K562 (cell line): ENCODE results near the gene GLRA3.

Source experiments
- ETV1 ChIP-seq: fragments of 450-650 bp; conservative IDR thresholded peaks from 2 replicates; pipeline ENCODE4 v1.6.1; 2016; ENCODE audit warnings: missing genetic modification characterization, control low read depth, low read depth, missing compliant biosample characterization
- FOXA1 ChIP-seq: fragments of 450-650 bp; IDR thresholded peaks from 2 replicates; pipeline ENCODE4 v1.6.1; 2016; ENCODE audit warnings: mild to moderate bottlenecking, borderline replicate concordance
- HDAC3 ChIP-seq: fragments of 450-650 bp; IDR thresholded peaks from 2 replicates; pipeline ENCODE4 v1.6.1; 2018; ENCODE audit warnings: borderline replicate concordance, mild to moderate bottlenecking, moderate library complexity; ENCODE audit not compliant: partially characterized antibody
- HMGXB4 ChIP-seq: sonication (generic); formaldehyde crosslinking; IDR thresholded peaks from 2 replicates; pipeline ENCODE4 v1.8.1; 2023; ENCODE audit warnings: mild to moderate bottlenecking, missing genetic modification reagents
- KLF13 ChIP-seq: fragments of 450-650 bp; IDR thresholded peaks from 2 replicates; pipeline ENCODE4 v1.6.1; 2016; ENCODE audit warnings: missing genetic modification characterization, low read depth, mild to moderate bottlenecking, missing compliant biosample characterization, moderate library complexity, borderline replicate concordance
- NCOA2 ChIP-seq, 2 experiments: fragments of 450-650 bp; IDR thresholded peaks; 2 replicates each; pipeline ENCODE4 v1.6.1; 2018; ENCODE audit warnings: mild to moderate bottlenecking in 2 of 2, moderate library complexity in 1 of 2; ENCODE audit not compliant: partially characterized antibody in 2 of 2
- ZNF449 ChIP-seq: fragments of 250-450 bp; sonication (Bioruptor Pico); IDR thresholded peaks from 2 replicates; pipeline ENCODE4 v1.8.0; 2022; ENCODE audit warnings: moderate library complexity, mild to moderate bottlenecking, inconsistent platforms
- ZNF644 ChIP-seq: fragments of 200-800 bp; sonication (Bioruptor generic); IDR thresholded peaks from 2 replicates; pipeline ENCODE4 v1.6.1; 2016; ENCODE audit warnings: low read depth, missing genetic modification characterization, missing compliant biosample characterization
- TF ChIP-seq, protein P1 (sequence below): conservative IDR thresholded peaks from 2 replicates; pipeline ENCODE4 v1.6.1; 2011; ENCODE audit warnings: low read depth, mild to moderate bottlenecking, low read length; ENCODE audit not compliant: control insufficient read depth

DNA sequence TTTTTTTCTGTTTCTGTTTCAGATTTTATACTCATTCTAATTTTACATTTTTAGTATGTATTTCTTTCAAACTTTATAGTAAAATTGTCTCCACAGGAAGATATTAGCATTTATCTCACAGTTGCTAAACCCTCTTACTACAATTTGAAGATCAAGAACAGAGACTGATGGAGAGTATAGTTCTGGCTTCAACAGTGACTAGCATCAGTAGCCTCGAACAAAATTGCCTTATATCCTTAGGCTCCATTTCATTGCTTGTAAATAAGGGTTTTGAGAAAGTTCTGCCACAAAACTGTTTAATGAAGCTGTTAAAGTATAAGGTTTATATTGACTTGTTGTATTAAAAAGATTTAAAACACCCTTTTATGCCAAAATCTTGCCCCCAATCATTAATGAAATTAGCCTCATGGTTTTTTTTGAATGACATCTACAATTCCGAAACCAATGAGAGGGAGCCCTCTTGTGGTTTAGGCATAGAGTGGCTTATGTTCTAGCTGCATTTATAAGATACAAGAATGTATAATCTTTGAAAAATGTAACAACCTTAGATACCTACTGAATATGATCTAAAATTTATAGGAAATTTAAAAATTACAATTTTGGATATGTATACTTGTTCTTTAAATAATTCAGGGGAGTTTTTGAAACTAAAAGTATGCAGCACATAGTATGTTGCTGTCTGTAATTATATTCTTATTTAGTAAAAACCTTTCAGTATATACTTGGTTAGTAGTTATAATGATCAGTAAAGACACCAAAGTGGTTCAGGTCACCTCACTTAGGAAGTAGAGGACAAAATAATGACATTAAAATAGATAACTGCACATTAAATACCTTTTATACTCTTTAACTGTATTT is 196.9 kb downstream of the GLRA3 start:
- no peak for TF ChIP-seq ZNF644
- TF ChIP-seq NCOA2 (IDR thresholded peaks at IDR 0.05; ENCODE audit: partially characterized antibody in 2 of 2): no peak
- TF ChIP-seq HDAC3: no peak
- no peak for TF ChIP-seq HMGXB4
- no peak for TF ChIP-seq ZNF449 (CRISPR knock-in tag)
- TF ChIP-seq, protein P1, sequence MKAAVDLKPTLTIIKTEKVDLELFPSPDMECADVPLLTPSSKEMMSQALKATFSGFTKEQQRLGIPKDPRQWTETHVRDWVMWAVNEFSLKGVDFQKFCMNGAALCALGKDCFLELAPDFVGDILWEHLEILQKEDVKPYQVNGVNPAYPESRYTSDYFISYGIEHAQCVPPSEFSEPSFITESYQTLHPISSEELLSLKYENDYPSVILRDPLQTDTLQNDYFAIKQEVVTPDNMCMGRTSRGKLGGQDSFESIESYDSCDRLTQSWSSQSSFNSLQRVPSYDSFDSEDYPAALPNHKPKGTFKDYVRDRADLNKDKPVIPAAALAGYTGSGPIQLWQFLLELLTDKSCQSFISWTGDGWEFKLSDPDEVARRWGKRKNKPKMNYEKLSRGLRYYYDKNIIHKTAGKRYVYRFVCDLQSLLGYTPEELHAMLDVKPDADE: no peak
- no peak for TF ChIP-seq ETV1 (tag)
- TF ChIP-seq FOXA1: no peak
- TF ChIP-seq KLF13 (tag): no peak
